Left forelimb (tissue), 1 donor: Measurements from ENCODE around the gene DBNDD2.
A peak's percentile ranks its signal among the peaks of the same experiment; 100 is the strongest.

ENCODE experiments used
- DNase-seq: peaks from one replicate; pipeline ENCODE4 v3.0.0-alpha.2; 2018; ENCODE audit warnings: low spot score

Gene DBNDD2, protein sequence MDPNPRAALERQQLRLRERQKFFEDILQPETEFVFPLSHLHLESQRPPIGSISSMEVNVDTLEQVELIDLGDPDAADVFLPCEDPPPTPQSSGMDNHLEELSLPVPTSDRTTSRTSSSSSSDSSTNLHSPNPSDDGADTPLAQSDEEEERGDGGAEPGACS

DNA sequence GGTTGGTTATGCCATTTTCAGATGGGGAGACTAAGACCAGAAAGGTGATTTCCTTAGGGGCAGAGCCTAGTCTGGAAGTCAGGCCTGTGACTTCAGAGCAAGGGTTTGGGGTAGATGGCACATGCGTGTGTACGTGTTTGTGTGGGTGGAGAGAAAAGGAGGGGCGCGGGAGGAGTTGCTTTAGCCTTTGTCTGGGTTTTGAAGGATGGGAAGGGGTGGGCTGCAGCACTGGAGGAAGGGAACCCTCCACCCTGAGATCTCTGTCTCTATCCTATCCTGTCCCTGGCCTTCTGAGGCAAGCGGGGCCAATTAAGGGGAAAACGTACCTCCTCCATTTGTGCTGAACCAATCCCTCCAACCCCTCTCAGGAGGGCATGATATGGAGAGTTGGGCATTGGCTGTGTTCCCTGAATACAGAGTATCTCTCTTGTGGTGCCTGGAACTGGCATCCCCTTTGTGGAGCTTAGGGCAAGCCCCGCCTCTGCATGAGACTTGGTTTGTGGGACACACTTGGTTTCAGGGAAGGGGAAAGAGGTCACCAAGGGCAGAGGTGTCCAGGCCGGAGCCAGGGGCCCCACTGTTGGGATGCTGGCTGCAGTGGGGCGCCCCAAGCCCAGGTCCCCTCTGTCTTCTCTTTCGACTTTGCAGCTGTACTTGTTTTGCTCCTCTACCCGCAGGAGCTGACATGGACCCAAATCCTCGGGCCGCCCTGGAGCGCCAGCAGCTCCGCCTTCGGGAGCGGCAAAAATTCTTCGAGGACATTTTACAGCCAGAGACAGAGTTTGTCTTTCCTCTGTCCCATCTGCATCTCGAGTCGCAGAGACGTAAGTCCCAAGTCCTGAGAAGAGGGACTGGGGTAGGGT, at the start of gene DBNDD2:
DBNDD2 (plus strand) TSS at position 507 of the 863 bp plus-strand sequence; CDS start at position 686, 179 bp downstream.
- no peak for DNase-seq

DNA sequence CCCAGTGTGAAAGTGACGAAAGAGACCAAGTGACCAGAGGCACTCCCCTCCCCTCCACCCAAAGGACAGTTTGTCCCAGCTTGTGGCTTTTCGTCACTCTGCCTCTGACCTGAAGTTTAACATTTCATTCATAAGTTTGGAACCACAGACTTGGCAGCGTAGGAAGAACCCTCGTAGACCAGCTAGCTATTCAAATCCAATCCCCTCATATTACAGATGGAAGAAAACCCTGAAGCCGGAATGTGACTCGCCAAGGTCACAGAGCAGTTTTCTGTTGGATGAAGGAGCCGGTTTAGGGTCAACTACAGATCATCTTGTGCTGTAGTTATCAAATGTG, 49.1 kb upstream of the DBNDD2 start:
- DNase-seq = no peak

DNA sequence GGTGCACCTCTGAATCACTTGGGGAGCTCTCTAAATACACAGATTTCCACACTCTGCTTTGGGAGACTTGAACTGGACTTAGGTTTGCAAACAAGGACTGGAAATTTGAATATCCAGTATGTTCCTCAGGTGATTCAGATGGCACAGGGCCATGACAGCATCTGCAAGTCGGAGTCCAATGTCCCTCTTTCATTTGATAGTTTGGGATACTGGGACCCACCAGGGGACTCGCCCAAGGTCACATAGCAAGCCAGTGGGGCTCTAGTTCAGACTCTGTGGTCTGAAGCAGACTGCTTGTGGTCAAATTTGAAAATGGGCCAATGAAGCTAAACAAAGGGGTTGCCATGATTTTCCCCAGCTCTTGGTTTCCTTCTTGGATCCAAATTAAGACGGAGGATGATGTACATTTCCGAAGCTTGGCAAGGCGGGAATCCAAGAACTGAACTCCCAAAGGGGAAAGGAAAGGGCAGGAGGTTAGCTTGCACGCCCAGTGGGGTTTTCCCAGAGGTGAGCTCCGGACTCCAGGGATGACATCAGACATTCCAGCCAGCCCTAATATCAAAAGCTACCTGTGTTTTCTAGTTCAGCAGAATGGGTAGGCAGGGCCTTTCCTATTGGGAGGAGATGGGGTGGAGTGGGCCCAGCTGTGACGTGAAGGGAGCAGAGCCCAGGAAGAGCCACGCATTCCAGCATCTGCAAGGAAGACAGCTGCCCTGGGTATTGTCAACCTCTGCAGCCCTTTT, 48.5 kb upstream of the DBNDD2 start:
- no peak for DNase-seq

DNA sequence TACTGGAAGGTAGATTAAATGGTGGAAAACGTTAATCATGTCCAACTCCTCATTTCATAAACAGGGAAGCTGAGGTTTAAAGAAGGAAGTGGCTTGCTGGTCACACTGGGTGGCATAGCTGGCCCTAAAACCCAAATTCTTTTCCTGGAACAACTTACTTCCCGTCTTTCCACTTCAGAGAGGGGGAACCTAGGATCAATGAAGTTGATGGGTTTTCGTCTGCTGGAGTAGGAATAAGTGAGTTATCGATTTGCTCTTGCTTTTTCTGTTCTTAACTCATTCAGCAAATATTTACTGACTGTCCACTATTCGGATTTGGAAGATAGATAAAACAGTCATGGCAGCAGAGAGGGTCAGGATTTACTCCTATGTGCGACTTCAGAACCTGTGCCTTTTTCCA, 46.3 kb upstream of the DBNDD2 start:
- DNase-seq = peak; percentile 6

DNA sequence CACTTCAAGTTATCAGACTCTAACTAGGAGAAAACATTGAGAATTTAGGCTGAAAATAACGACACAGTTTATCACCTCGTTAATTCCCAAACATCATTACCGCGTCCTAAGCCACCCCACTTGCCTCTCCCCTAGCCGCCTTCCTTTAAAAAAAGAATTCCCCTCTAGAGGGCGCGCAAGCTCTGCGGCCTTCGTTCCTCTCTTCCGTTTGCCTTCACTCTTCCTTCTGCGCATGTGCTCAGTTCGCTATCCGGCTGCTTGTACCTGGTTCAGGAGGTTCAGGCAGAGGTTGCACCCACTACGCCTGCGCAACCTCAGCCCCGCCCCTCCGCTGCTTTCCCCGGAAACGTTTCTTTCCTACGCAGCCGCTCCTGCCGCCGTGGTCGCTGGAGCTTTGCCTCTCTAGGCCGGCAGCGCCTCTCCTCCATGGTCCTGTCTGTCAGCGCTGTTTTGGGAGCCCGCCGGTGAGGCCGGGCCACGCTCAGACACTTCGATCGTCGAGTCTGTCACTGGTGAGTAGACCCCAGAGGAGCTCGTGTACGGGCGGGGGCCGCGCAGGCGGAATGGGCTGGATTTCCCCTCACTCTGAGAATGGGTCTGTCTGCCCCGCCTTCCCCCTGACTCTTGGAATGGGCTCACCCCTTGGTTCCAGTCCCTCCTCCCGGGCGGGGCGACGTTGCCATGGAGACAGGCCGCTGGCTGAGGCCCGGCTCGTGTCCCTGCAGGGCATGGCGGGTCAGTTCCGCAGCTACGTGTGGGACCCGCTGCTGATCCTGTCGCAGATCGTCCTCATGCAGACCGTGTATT, 45.1 kb upstream of the DBNDD2 start, which contains the start of gene SYS1:
SYS1 (plus strand) TSS at position 353 of the 807 bp plus-strand sequence; CDS start at position 729, 376 bp downstream.
- DNase-seq = peak; percentile 99

DNA sequence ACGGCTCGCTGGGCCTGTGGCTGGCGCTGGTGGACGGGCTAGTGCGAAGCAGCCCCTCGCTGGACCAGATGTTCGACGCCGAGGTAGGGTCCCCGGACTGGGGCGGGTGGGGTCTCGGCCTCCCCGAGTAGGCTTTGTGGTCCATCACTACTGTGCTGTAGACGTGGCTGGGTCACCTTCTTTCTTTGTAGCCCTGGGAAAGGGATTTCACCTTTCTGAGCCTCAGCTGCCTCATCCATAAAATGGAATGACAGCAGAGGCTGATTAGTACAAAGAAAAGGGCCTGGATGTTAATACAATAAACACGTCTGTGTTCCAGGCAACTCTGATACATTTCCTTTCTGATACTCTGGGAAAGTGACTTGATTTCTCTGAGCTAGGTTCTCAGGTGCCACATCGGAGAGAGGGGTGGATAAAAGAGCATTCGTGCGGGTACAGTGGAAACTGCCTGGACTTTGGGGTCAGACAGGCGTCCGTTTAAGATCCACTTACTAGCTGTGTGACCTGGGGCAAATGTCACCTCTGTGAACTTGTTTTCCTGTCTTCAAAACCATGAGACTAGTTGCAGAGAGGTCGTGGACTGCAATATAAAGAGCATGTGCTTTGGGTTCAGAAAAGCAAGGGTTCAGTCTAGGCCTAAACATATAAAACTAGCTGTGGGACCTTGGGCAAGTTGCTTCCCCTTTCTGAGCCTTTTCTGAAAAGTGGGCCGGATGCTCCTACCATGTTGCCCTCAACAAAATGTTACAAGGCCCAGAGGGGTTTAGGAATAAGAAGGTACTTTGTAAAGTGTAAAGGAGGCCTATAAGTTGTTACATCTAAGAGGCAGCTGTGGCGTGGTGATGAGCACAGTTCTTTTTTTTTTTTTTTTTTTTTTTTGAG, 44.2 kb upstream of the DBNDD2 start:
- DNase-seq = no peak

DNA sequence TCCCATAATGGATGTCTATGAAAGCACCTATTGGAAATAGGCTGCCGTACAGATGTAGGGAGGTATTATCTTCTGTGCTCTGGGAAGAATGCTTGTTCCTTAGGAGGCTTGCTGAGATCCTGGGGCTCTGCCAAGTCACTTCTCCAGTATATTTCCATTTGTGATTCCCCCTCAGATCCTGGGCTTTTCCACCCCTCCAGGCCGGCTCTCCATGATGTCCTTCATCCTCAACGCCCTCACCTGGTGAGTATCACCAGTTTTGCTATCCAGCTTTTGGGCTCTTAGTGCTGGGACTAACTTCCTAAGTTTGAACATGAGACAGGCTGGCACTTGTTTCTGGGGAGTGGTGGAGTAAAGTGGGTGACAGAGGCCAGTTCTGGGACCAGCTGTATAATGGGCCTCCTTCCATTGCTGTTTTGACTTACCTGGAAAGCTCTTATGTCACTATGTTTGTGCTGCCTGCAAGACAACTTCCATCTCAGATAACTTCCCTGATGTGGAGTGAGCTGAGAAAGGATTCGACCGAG, 42.6 kb upstream of the DBNDD2 start:
- DNase-seq = no peak

DNA sequence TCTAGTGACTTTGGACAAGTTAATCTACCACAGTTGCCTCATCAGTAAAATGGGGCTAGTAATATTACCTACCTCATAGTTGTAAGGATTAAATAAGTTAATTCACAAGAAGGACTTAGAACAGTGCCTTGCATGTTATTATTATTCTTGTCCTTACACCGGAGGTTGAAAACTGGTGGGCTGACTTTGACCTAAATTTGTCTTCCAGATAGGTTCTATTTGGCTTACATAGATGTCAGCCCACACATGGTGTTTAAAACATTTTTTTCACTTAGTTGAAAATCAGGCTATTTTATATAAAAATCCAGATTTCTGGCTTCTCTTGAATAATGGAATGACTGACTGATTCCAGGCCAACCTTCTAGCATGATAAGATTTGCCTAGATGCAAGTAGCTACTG, 41.9 kb upstream of the DBNDD2 start:
- DNase-seq = no peak

DNA sequence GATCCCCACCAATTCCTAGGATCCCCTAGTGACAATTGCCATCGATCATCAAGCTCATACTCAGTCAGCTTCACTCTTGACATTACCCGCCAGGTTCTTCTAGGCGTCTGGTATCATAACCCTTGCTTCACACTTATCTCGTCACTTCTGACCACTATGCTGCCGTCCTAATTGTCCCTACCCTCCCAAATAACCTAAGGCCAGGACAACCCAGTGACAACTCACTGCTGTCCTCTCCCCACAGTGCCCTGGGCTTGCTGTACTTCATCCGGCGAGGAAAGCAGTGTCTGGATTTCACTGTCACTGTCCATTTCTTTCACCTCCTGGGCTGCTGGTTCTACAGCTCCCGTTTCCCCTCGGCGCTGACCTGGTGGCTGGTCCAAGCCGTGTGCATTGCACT, 41.5 kb upstream of the DBNDD2 start:
- no peak for DNase-seq

DNA sequence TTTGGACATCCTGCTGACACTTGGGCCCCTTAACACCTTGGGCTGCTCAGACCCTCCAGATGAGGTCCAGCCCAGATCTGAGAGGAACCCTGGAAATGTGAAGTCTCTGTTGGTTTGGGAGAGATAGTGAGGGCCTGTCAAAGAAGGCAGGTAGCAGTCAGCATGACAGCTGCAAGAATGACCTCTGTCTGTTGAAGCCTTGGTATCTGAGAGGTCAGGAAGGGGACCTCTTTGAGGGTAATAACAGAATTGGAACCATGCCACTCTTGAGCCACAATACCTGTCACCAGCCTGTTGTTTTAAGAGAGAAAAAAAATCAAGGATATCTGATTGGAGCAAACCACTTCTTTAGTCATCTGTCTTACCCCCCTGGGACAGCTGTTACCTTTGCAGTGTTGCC, 41.0 kb upstream of the DBNDD2 start:
- DNase-seq = no peak

DNA sequence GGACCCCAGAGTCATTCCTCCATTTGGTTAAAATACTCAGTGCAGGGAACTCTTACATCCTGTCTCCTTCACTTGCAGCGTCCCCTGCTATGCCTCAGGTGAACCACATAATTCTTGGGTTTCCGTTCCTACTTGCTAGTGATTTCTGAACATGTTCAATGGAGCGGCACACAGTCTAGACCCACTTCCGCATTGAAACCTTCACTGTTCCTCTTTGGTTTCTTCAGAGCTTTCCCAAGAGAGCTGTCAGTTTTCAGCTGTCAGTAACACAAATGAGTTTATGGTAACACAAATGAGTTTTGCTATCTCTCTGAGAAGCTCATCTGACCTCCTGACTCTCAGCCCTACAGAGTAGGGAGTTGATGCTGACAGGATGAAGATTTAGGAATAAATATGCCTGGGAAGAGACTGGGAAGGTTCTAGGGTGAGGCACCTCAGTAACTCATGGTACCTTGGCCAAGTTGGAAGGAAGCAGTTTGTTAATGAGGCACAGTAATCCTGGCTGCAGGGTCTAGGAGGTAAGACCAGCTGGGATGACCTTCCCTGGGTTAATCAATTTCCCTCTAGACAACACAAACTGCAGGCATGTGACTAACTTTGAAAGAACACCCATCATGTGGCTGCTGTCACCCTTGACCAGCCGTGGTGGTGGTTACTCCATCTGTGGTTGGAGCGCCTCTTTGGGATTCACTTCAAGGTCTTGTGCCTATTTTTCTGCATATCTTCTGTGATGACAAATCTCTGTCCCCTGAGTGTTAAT, 39.7 kb upstream of the DBNDD2 start:
- no peak for DNase-seq

DNA sequence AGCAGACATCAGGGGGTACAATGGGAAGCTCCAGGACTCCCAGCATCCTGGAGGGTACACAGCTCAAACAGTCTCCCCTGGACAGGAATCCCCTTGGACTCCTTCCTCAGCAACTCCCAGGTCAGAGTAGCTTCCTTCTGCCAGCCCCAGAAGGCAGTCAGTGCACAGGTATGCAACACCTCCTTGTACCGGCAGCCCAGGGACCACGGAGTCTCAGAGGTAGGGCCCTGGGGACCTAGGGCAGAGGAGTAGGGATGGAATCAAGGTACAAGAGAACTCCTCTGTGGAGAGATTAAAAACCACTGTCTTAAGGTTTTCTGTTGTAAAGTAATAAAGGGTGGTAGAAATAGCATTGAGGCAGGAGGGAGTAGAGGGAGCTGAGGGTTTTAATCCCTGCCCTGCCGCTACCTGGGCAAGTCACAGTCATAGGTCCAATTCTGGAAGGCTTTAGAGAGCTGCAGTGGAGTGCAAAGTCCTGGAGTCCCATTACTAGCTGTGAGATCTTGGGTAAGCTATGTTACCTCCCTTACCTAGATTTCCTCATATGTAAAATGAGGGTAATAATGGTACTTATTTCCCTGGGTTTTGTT, 37.4 kb upstream of the DBNDD2 start:
- no peak for DNase-seq

DNA sequence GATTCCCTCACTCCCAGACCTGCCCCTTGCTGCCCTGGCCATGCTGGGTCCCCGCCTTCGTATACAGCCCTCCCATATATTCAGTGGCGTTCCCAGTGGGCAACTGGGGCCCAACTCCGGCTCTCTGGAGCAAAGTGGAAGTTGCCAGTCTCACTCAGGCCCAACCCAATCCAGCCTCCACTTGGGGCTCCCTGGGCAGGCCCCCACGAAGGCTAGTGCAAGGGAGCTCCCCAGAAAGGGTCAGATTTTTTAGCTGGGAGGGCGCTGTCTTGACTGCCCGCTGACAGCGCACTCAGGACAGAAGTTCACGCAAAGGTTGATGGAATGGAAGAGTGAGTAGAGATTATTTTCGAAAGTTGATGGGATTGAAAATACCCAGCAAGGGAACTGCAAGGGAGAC, 35.8 kb upstream of the DBNDD2 start:
- no peak for DNase-seq

DNA sequence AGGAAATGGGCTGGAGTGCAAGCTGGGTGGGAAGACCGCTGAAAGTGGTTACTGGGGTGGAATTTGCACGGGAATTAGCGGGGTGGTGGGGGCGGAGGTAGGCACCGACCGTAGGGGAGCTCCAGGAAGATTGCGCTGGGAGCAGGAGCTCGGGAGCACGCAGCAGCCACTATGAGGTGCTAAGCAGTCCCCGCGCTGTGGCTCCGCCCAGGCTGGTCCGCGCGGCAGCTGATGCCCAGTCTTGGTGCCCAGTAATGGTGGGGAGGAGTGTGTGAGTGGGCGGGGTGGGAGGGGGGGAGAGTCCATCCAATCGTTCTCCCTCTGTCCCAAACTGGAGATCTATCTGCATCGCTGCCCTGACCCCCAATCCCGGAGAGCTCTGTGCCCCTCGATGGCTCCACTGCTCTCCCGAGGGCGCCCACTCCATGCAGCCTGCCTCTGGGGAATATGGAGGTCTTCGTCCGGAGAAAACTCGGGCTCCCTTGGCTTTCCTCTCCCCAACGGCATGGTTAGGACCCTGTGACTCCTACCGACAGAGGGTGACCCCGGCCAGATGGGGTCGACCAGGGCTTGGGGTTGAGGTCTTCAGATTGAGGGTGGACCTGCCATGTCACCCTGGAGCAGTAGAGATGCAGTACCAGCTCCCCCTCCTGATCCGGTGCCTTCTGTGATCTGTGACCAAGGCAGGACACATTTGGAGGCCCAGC, 35.3 kb upstream of the DBNDD2 start:
- DNase-seq = no peak

DNA sequence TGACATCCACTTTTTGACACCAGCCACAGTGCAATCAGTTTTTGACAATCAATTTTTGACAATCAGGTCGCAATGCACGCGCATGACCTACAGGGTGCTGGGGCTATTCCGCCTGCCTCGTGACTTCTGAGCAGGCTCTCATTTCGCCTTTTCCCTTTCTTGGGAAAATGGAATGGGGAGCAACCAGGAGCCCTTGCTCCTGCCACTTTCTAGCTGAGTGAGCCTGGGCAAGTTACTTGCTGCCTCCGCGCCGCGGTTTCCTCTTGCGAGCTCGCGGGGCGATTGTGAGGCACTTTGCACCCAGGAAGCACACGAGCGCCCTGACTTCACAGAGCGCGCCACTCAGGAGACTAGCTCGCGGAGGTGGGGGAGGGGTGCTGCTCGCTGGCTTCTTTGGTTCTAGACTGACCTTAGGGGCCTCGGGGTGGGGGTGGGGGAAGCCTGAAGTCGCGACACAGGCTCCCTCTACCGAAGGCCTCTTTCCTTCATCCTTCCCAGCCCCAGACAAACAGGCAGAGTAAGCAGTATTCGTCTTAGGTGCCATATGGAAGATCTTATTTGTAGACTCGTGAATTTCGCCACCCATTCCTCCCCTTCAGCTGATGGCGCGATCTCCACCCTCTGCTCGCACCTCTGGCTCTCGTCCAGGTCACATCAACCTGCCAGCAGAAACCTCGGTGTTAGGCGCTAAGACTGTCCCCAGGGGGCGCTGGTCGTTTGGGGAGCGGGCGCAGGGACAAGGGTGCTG, 34.6 kb upstream of the DBNDD2 start:
- no peak for DNase-seq

DNA sequence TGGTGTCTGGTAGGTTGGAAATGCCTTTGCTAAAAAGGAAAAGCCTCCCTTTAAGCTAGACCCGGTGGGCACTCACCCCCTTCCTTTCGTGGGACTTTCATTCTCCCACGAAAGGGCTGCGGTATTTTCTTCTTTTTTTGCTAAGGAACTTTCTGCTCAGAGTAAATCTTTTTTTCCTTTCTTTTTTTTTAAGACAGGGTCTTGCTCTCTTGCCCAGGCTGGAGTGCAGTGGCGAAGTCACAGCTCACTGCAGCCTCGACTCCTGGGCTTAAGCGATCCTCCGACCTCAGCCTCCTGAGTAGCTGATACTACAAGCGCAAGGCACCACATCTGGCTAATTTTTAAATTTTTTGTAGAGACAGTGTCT, 34.0 kb upstream of the DBNDD2 start:
- DNase-seq = no peak

DNA sequence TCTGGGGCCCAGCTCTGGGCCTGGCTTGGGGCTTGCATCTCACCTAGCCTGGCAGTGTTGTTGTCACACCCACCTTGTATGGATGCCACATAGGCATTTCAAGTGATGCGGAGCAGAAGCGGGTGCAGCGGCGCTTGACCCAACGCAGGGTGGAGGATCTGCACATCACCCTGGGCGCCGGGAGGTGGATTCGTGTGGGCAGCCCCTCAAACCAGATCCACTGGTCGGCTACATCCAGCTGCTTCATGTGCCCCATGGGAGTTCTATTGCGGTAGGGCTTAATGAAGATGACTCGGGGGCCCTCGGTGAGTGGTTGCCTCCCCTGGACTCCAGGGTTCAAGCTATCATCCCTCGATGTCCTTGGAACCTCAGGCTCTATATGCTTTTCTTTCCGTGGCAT, 33.1 kb upstream of the DBNDD2 start:
- DNase-seq = no peak

DNA sequence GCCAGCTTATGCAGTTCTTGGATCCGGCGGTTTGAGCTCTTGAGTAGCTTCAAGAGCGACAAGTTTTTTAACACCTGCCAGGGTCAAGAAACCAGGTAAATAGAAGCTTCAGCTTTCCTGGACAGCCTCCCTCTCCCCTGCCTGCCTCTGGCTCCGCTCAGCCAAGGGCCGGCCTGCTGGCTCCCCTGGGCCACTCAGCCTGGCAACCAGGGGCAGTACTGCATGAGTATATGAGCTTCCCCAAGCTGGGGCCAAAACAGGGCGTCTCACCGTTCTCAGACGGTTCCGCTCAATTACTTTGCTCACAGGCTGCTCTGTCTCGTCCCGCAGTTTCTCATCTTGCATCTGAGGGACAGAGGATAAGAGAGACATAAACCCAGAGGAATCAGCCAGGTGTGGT, 30.8 kb upstream of the DBNDD2 start:
- no peak for DNase-seq
